K562 (cell line): ENCODE data around the gene CTDSPL. TPM values are rescaled to one million over a fixed set of nuclear protein-coding genes. Genes with fewer than 3 reads are reported as not detected.

Experiments
- ATAC-seq: fragments of 200-7000 bp; cut with Tn5 transposase; 3 replicates; pipeline ENCODE4 v1.9.1; 2020; ENCODE audit warnings: moderate library complexity
- BruUV-seq: library from RNA; stranded (reverse); fragments of 400-500 nt; replicated peaks from 2 replicates; lab custom pipeline; 2021; lab: Mats Ljungman, UMichigan
- CTCF ChIA-PET: fragments of 300-600 bp; formaldehyde crosslinking; extraction: SDS; loops from one replicate; lab custom pipeline; 2021; ENCODE audit warnings: low intra/inter-chr PET ratio; lab: Yijun Ruan, JAX
- POLR2A ChIA-PET: fragments of 300-600, 350-650 bp; sonication (Branson Sonifier 250); formaldehyde crosslinking; extraction: SDS; loops from one replicate; lab custom pipeline; 2021; ENCODE audit warnings: antibody characterized with exemption, inconsistent platforms; lab: Yijun Ruan, JAX
- DNase-seq, 4 experiments: peaks; one replicate each; pipeline versions ENCODE4 v3.0.0 to v3.0.0-alpha.2; 2011 to 2018; ENCODE audit warnings: low spot score in 3 of 4, mixed read lengths in 3 of 4; ENCODE audit errors: extremely low read depth in 1 of 4
- FAIRE-seq: peaks from 2 replicates; lab custom pipeline; 2011; peaks lifted over from hg19 to GRCh38; lab: Jason Lieb, UNC
- H2AFZ ChIP-seq: 2 replicates; pipeline ENCODE4 v1.6.0; 2011; ENCODE audit warnings: low read depth, low read length, control low read depth, inconsistent platforms
- H3K27ac ChIP-seq: fragments of 200-600 bp; 3 replicates; pipeline ENCODE4 v1.8.0; 2011; ENCODE audit warnings: low read depth, mild to moderate bottlenecking, control low read depth, inconsistent platforms, low read length, moderate library complexity, mixed read lengths; ENCODE audit errors: extremely low read depth
- H3K27me3 ChIP-seq, 2 experiments: fragments of 300-600 bp in 1 of 2; 2 replicates in 1 of 2; 3 replicates in 1 of 2; pipeline versions ENCODE4 v1.6.0 to v1.8.0; 2011; ENCODE audit warnings: inconsistent platforms in 2 of 2, low read length in 2 of 2, mild to moderate bottlenecking in 1 of 2, mixed read lengths in 1 of 2, moderate library complexity in 1 of 2; ENCODE audit not compliant: control insufficient read depth in 2 of 2, insufficient read depth in 2 of 2
- H3K36me3 ChIP-seq: fragments of 300-600 bp; 3 replicates; pipeline ENCODE4 v1.8.0; 2011; ENCODE audit warnings: mild to moderate bottlenecking, low read length, inconsistent platforms; ENCODE audit not compliant: control insufficient read depth, insufficient read depth
- H3K4me1 ChIP-seq, 2 experiments: fragments of 200-600 bp in 1 of 2; replicated peaks in 1 of 2; 2 replicates in 1 of 2; 3 replicates in 1 of 2; pipeline versions ENCODE4 v1.5.1 to v1.8.0; 2011; ENCODE audit warnings: inconsistent platforms in 2 of 2, low read length in 2 of 2, mild to moderate bottlenecking in 1 of 2, mixed read lengths in 1 of 2, moderate library complexity in 1 of 2; ENCODE audit not compliant: control insufficient read depth in 2 of 2, insufficient read depth in 2 of 2
- H3K4me2 ChIP-seq: 2 replicates; pipeline ENCODE4 v1.6.1; 2011; ENCODE audit warnings: low read length, control low read depth, inconsistent platforms, mixed read lengths; ENCODE audit not compliant: insufficient read depth
- H3K4me3 ChIP-seq: fragments of 200-600 bp; sonication (generic), shearing (Covaris generic); 2 replicates; pipeline ENCODE4 v1.5.1; 2016; ENCODE audit warnings: control low read depth, inconsistent platforms
- H3K79me2 ChIP-seq: fragments of 200-600 bp; 3 replicates; pipeline ENCODE4 v1.8.0; 2011; ENCODE audit warnings: low read length, inconsistent platforms; ENCODE audit not compliant: control insufficient read depth, insufficient read depth
- H3K9ac ChIP-seq, 2 experiments: 2 replicates each; pipeline versions ENCODE4 v1.6.0 to v1.6.1; 2011; ENCODE audit warnings: low read depth in 2 of 2, low read length in 2 of 2, control low read depth in 1 of 2, inconsistent platforms in 1 of 2, mild to moderate bottlenecking in 1 of 2, mixed read lengths in 1 of 2; ENCODE audit not compliant: insufficient read depth in 1 of 2
- H3K9me1 ChIP-seq: one replicate; pipeline ENCODE4 v1.6.0; 2011; ENCODE audit warnings: inconsistent platforms, mild to moderate bottlenecking, low read length, moderate library complexity; ENCODE audit not compliant: control insufficient read depth, insufficient read depth
- H3K9me3 ChIP-seq: replicated peaks from 2 replicates; pipeline ENCODE4 v1.5.1; 2011; ENCODE audit warnings: low read depth, low read length, inconsistent platforms; ENCODE audit not compliant: control insufficient read depth, insufficient read depth
- H4K20me1 ChIP-seq: replicated peaks from 2 replicates; pipeline ENCODE4 v1.6.1; 2011; ENCODE audit warnings: low read length, inconsistent platforms, mixed read lengths; ENCODE audit not compliant: control insufficient read depth, insufficient read depth
- BRCA1 ChIP-seq, 2 experiments: fragments of 450-650 bp in 1 of 2; sonication (generic) in 1 of 2; formaldehyde crosslinking in 1 of 2; IDR thresholded peaks; 2 replicates each; pipeline versions ENCODE4 v1.5.0 to v1.6.1; 2017 to 2020; ENCODE audit warnings: mild to moderate bottlenecking in 1 of 2, missing genetic modification reagents in 1 of 2
- CTBP1 ChIP-seq: fragments of 450-650 bp; IDR thresholded peaks from 2 replicates; pipeline ENCODE4 v1.6.1; 2016; ENCODE audit warnings: borderline replicate concordance
- FOXK2 ChIP-seq, 2 experiments: fragments of 450-650 bp; IDR thresholded peaks in 1 of 2; conservative IDR thresholded peaks in 1 of 2; 2 replicates each; pipeline ENCODE4 v1.6.1; 2016; ENCODE audit warnings: low read depth in 2 of 2, mild to moderate bottlenecking in 1 of 2
- LEF1 ChIP-seq: fragments of 450-650 bp; IDR thresholded peaks from 2 replicates; pipeline ENCODE4 v1.6.1; 2016; ENCODE audit warnings: mild to moderate bottlenecking
- MTF1 ChIP-seq: fragments of 250-450 bp; sonication (Bioruptor Pico); IDR thresholded peaks from 2 replicates; pipeline ENCODE4 v1.9.0; 2021; ENCODE audit warnings: moderate library complexity, mild to moderate bottlenecking, inconsistent platforms, borderline replicate concordance
- NFIC ChIP-seq: fragments of 450-650 bp; IDR thresholded peaks from 2 replicates; pipeline ENCODE4 v1.6.1; 2017; ENCODE audit warnings: mild to moderate bottlenecking, inconsistent platforms
- PCBP2 ChIP-seq: fragments of 200-400 bp; formaldehyde crosslinking; IDR thresholded peaks from 2 replicates; pipeline ENCODE4 v1.6.1; 2018; ENCODE audit warnings: low read length, low read depth, mild to moderate bottlenecking, moderate library complexity; ENCODE audit not compliant: poor library complexity, severe bottlenecking
- PTRF ChIP-seq: fragments of 450-650 bp; IDR thresholded peaks from 2 replicates; pipeline ENCODE4 v1.6.1; 2016; ENCODE audit warnings: mild to moderate bottlenecking, missing genetic modification characterization, missing compliant biosample characterization
- RBM22 ChIP-seq: fragments of 200-400 bp; formaldehyde crosslinking; IDR thresholded peaks from 2 replicates; pipeline ENCODE4 v1.6.1; 2018; ENCODE audit warnings: low read length, low read depth; ENCODE audit not compliant: poor library complexity, severe bottlenecking
- SAFB ChIP-seq: fragments of 200-400 bp; formaldehyde crosslinking; IDR thresholded peaks from 2 replicates; pipeline ENCODE4 v1.6.1; 2017; ENCODE audit warnings: low read depth, low read length, borderline replicate concordance
- SAP30 ChIP-seq: fragments of 200-600 bp; sonication (generic); IDR thresholded peaks from 2 replicates; pipeline ENCODE4 v1.6.1; 2012; ENCODE audit warnings: borderline replicate concordance, low read depth, mild to moderate bottlenecking, moderate library complexity, low read length, control low read depth, inconsistent platforms; ENCODE audit not compliant: insufficient read depth, poor library complexity, severe bottlenecking
- SMARCA5 ChIP-seq: fragments of 450-650 bp; IDR thresholded peaks from 2 replicates; pipeline ENCODE4 v1.6.1; 2016
- SMARCE1 ChIP-seq: fragments of 450-650 bp; IDR thresholded peaks from 2 replicates; pipeline ENCODE4 v1.7.1; 2016; ENCODE audit warnings: mild to moderate bottlenecking
- TCF3 ChIP-seq: sonication (generic); formaldehyde crosslinking; IDR thresholded peaks from 2 replicates; pipeline ENCODE4 v1.4.0; 2020; ENCODE audit warnings: mild to moderate bottlenecking, missing genetic modification reagents
- TCF7 ChIP-seq: sonication (generic); IDR thresholded peaks from 2 replicates; pipeline ENCODE4 v1.6.1; 2016; ENCODE audit warnings: antibody characterized with exemption, borderline replicate concordance
- ZNF41 ChIP-seq: fragments of 250-450 bp; sonication (Bioruptor Pico); conservative IDR thresholded peaks from 2 replicates; pipeline ENCODE4 v1.4.0; 2020; ENCODE audit warnings: mild to moderate bottlenecking
- ZNF431 ChIP-seq: sonication (generic); formaldehyde crosslinking; IDR thresholded peaks from 2 replicates; pipeline ENCODE4 v1.8.0; 2022; ENCODE audit warnings: mild to moderate bottlenecking, missing genetic modification reagents
- ZNF695 ChIP-seq: fragments of 450-650 bp; formaldehyde crosslinking; IDR thresholded peaks from 2 replicates; pipeline ENCODE4 v1.4.0; 2020; ENCODE audit warnings: mild to moderate bottlenecking, moderate library complexity
- WGBS: fragments of 100-300 bp; shearing (Covaris generic); methylation state at CpG from one replicate; pipeline ENCODE4 v1.1.6; 2016; ENCODE audit warnings: low coverage, mixed read lengths; ENCODE audit not compliant: insufficient coverage; ENCODE audit errors: missing lambda C conversion rate; 5-methylcytosine and 5-hydroxymethylcytosine counted together
- in situ Hi-C: fragments of 300-500 bp; cut with MboI; formaldehyde crosslinking; loops from 4 replicates; pipeline ENCODE4 v1.15.0; 2018; ENCODE audit warnings: inconsistent platforms, mixed read lengths
- intact Hi-C: fragments of 100-400 bp; cut with micrococcal nuclease; formaldehyde crosslinking; loops from 2 replicates; pipeline ENCODE4 v1.14.2; 2022
- polyA plus RNA-seq, 8 experiments: library from polyadenylated mRNA; depleted of rRNA in 4 of 8; stranded (reverse) in 5 of 8; unstranded in 3 of 8; fragments of >200 nt; fragmentation: Nextera tagmentation in 2 of 8; fragmentation: Illumina TruSeq in 1 of 8; extraction: Ambion mirVana in 2 of 8; extraction: Trizol in 1 of 8; gene quantifications; 2 replicates each; pipeline versions ENCODE4 v1.2.1 to v1.2.3, GENCODE V29; 2011 to 2014; ENCODE audit warnings: inconsistent platforms in 1 of 8, missing spikeins in 1 of 8
- total RNA-seq, 7 experiments: library from RNA; depleted of rRNA in 6 of 7; stranded (reverse); fragments of >200 nt in 6 of 7; fragmentation: Illumina TruSeq in 2 of 7; extraction: Trizol in 2 of 7; gene quantifications; 2 replicates each; pipeline versions ENCODE4 v1.2.1 to v1.2.3, GENCODE V29; 2011 to 2021; ENCODE audit warnings: low replicate concordance in 1 of 7
- TF ChIP-seq, protein P1 (sequence below): fragments of 200-800 bp; sonication (Bioruptor generic); IDR thresholded peaks from 2 replicates; pipeline ENCODE4 v1.6.1; 2017; ENCODE audit warnings: missing genetic modification characterization, missing compliant biosample characterization

Gene CTDSPL
- total and polyA plus RNA-seq, 9 of the 15 experiments (the other 6 are each of a cell fraction or from before 2014, with no cell fraction given) = 5.1 to 19.3 (median 11.3) TPM

DNA sequence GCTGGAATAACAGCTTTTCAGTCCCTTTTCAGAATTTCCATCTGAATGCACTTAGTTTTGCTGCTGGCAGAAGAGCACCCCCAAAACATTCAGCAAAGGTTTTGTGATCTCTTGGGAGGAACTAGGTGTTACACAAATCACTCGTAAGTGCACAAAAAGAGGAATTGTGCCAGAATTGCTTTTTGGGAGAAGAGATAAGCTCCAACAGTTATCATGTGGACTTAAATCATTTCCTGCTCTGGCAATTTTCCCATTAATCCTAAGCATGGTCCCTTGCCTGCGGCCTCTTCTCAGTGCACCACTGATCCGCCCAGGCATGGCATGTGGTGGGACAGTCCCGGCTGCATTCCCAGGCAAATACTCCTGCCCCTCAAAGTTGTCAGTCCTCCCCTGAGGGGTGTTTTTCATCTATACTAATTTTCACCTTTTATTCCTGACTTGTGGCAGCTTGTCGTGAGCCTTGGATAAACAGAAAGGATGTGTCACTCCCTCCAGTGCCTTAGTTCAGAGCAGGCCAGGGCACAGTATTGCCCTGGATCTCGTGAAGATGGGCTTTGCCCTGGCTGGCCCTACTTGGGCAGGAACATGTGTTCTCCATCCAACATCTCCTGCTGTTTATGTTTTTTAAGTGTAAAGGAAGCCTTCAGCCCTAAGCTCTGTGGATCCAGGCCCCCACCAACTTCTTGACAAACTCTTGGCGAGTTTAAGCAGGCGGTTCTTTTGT lies 84.3 kb downstream of the CTDSPL start (continued):
- TF ChIP-seq SMARCE1 (peak; percentile 47; the same call in 1 of the 2 replicates), TCF3 (CRISPR knock-in tag) (0 out of 2 replicates have a peak, but pooled peaks have one; percentile 15), NFIC (peak; percentile 70), MTF1 (CRISPR knock-in tag) (no peak), CTBP1 (0 out of 2 replicates have a peak, but pooled peaks have one; percentile 60), PCBP2 (no peak), ZNF41 (no peak)
- TF ChIP-seq, protein P1, sequence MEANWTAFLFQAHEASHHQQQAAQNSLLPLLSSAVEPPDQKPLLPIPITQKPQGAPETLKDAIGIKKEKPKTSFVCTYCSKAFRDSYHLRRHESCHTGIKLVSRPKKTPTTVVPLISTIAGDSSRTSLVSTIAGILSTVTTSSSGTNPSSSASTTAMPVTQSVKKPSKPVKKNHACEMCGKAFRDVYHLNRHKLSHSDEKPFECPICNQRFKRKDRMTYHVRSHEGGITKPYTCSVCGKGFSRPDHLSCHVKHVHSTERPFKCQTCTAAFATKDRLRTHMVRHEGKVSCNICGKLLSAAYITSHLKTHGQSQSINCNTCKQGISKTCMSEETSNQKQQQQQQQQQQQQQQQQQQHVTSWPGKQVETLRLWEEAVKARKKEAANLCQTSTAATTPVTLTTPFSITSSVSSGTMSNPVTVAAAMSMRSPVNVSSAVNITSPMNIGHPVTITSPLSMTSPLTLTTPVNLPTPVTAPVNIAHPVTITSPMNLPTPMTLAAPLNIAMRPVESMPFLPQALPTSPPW = no peak

DNA sequence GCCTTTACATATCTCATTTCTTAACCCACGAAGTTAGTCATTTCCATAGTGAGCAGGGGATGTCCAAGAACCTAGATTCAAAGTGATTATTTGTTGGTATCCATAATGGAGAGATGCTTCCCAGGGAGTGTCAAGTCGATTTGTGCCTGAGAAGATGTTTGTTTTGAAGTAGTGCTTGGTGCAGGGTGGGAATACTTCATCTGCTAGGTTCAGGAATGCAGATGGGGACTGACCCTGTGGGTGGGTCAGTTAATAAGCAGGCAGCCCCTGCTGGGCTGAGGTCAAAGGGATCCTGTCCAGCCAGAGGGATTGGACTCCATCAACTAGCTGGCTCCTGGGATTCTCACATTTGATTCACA lies 84.8 kb downstream of the CTDSPL start:
- Histone ChIP-seq H3K4me3 (no peak overlapping the region), H4K20me1 (peaks cover 6% of the 10 kb centered on the region), H3K9me3 (no peaks in the 10 kb centered on the region), H3K4me2 (no peak overlapping the region), H3K79me2 (no peaks in the 10 kb centered on the region), H2AFZ (no peak overlapping the region), H3K27me3 (peaks cover 2 to 15% of the 10 kb centered on the region in 2 experiments; a peak in 2 of 5 replicates), H3K36me3 (no peaks in the 10 kb centered on the region), H3K27ac (no peak overlapping the region), H3K9ac (no peak overlapping the region), H3K4me1 (peaks cover 0 to 10% of the 10 kb centered on the region in 2 experiments; a peak in 2 of 5 replicates), H3K9me1 (peaks cover 3% of the 10 kb centered on the region)
- CTCF ChIA-PET = no interaction called here
- DNase-seq (no peak), ATAC-seq (no peak), FAIRE-seq (no peak)
- in situ Hi-C loops (no loop called here), intact Hi-C loops (no loop called here)
- POLR2A ChIA-PET = interaction anchor here (1.2 kb wide), 1 partner anchor 9 kb away, joined by 6 read pairs; no protein-coding TSS in a partner anchor
- no TSS peak for BruUV-seq
- 3% methylated on average over 2 of the region's 2 CpGs for WGBS
- TF ChIP-seq SMARCA5 (no peak), BRCA1 (IDR thresholded peaks at IDR 0.05) (no peak), BRCA1 (CRISPR knock-in tag; IDR thresholded peaks at IDR 0.05) (no peak), SAP30 (no peak), ZNF431 (no peak), ZNF695 (no peak), FOXK2 (conservative IDR thresholded peaks at IDR 0.05 in 1 of 2, IDR thresholded peaks at IDR 0.05 in 1 of 2; ENCODE audit: low read depth in 2 of 2) (no peak), LEF1 (no peak), PTRF (tag) (no peak), SAFB (no peak), TCF7 (no peak), RBM22 (no peak)
- TF ChIP-seq, protein P1 = no peak
